Inferior parietal cortex (tissue), 1 donor: ENCODE data around the gene MSH6.
"Not testable (repeated sequence)": the region's sequence is repeated elsewhere in the genome, so short reads cannot be mapped to it uniquely, and the experiment has no call there.

Experiments
- DNase-seq: peaks from one replicate; pipeline ENCODE4 v3.0.0-alpha.2; 2016; ENCODE audit errors: extremely low spot score

The MSH6 gene

DNA sequence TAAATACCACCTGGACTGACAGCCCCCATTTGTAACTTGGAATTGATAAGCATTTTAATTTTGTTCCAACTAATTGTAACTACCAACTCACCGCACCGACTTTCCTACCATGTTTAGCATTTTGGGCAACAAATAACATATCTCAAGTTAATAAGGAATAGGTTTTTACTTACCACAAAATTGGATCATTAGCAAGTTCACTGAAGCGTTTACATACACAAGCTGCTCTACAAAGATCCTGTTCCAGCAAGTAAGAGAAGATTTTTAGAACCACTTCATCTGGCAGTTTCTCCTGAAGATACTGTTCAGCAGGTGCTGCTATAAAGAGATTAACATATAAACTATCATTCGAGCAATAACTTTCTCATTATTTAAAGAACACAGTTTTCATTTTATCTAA lies 55.7 kb downstream of the MSH6 start:
- DNase-seq: no peak

DNA sequence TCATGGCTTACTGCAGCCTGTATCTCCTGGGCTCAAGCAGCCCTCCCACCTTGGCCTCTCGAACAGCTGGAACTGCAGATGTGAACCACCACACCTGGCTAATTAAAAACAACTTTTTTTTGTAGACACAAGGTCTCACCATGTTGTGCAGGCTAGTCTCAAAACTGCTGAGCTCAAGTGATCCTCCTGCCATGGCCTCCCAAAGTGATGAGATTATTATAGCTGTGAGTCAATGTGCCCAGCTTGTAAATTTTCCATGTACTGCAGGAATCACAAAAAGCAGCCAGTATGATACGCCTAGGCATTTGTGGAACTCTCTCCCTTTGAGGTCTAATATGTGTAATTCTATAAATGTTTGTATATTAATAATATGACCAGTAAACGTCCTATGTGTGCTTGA lies 59.9 kb downstream of the MSH6 start:
- no peak for DNase-seq

DNA sequence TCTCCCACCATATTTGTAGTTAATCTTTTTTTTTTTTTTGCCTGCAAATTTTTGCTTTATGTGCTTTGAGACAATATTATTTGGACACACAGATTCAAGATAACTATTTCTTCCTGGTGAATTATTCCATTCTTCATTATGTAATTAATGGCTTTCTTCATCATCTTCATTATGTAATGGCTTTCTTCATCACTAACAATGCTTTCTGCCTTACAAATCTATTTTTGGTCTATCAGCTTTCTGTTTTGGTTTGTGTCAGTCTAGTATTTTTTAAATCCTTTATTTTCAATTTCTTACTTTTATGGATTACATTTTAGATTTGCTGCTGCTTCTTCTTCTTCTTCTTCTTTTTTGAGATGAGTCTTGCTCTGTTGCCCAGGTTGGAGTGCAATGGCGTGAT lies 60.5 kb downstream of the MSH6 start:
- DNase-seq: no peak

DNA sequence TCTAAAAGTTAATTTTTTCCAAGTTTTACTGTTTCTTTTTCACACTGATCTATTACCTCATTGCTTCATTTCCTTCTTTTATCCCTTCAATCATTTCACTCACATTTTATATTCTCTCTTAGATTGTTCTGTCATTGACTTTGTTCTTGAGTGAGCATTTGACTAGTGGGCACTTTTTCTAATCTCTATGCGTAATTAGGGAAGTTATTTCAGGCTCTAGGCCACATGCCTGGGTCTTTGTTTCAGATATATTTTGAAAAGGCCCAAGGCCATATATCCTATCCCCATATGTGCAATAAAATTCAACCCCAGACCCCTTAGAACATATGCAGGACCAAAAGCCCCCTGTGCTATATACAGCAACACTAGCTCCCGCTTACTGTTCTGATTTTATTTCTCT lies 61.2 kb downstream of the MSH6 start:
- DNase-seq: no peak

DNA sequence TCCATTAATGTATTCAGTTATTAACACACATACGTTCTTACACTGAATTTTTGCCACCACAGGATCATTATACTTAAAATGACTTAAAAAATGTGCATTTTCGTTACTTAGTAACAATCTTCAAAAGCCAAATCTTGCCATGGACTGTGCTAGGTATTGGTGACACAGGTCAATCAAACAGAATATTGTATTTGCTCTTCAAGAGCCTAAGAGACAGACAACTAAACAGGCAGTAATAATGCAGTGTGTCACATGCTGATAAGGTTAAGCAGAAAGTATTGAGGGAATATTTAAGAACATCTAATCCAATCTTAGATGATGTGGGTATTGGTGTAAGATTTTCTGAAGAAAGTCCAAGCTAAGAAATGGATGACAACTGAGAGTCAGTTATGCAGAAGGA lies 66.4 kb downstream of the MSH6 start:
- no peak for DNase-seq

DNA sequence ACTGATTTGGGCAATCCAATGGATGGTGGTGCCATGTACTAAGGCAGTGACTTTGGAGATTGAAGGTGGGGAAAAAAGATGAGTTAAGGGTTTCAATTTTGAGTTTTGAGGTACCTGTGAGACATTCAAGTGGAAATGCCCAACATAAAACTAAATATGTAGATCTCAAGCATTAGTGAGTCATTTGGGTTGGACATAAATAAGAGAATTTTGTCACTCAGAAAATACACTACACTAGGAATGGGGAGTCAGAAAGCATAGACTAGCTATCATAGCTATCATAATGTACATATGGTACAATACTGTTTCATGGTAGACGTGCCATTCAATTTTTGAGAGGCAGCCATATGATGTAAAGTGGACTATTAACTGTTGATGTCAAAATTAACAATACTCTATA lies 67.3 kb downstream of the MSH6 start:
- no peak for DNase-seq

DNA sequence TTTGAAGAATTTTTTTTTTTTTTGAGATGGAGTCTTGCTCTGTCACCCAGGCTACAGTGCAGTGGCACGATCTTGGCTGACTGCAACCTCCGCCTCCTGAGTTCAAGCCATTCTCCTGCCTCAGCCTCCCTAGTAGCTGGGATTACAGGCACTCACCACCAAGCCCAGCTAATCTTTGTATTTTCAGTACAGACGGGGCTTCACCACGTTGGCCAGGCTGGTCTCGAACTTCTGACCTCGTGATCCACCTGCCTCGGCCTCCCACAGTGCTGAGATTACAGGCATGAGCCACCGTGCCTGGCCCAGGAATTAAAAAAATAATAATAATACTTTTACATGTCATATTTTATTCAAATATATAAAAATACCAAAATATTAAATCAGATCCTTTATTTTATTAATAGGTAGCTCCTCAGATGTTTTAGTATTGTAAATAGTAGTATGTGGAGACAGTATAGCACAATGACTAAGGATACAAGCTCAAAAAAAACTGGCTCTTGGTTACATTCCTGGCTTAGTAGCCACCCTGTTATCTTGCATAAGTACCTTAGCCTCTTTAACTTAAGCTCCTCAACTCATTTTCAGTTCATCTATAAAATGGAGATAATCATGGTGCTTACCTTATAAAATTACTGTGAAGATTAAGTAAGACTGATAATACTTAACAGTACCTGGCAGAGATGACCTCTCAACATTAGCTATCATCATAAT lies 70.3 kb downstream of the MSH6 start:
- DNase-seq: not testable (repeated sequence)
